Sigmoid colon (tissue), 3 donors: ENCODE results near the gene PCDH20.

Experiments
- CTCF ChIP-seq, 4 experiments: fragments of 450-650 bp in 3 of 4; fragments of 200-600 bp in 1 of 4; IDR thresholded peaks; one replicate each; pipeline ENCODE4 v1.5.1; 2016 to 2019; ENCODE audit warnings: antibody characterized with exemption in 4 of 4, mild to moderate bottlenecking in 3 of 4, moderate library complexity in 2 of 4
- POLR2A ChIP-seq, 2 donors: fragments of 450-650 bp; IDR thresholded peaks; one replicate each; pipeline ENCODE4 v1.6.1; 2016; ENCODE audit warnings: antibody characterized with exemption in 2 of 2, mild to moderate bottlenecking in 2 of 2, moderate library complexity in 2 of 2

GRCh38 chr13:61423915-61424314 lies 8.3 kb upstream of the PCDH20 start:
- no peak for TF ChIP-seq POLR2A (IDR thresholded peaks at IDR 0.05)
- no peak for TF ChIP-seq CTCF (IDR thresholded peaks at IDR 0.05)
